Measurements from ENCODE around the gene LYPD3.
"Not testable (repeated sequence)": the region's sequence is repeated elsewhere in the genome, so short reads cannot be mapped to it uniquely, and the experiment has no call there.

Gene LYPD3

DNA sequence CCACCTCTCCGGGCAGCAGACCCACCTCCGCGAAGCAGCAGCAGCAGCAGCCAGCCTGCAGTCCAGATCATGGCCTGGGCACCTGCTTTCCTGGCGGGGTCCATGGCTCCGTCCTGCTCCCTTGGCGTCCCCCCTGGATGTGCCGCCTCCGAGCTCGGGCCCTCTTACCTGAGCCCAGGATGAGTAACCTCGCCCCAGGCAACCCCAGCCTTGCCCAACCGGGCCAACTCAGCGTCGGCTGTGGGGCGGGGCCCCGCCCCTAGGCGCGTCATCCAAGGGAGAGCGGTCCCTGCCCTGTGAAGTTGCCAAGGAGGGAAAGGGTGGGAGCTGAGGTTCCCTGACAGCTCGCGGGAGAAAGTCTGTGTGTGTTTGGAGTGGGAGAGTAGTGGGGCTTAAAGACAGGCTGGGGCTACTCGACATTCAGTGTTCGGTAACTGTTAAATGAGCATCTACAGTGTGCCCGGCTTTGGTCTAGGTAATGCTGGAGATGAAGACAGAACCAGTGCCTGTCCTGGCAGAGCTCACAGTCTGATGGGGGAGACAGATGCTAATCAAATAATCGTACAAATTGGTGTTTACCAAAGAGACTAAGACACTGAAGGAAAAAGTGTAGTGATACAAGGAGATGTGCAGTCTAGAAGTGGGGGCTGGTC lies at the start of gene LYPD3:
Gene LYPD3 (minus strand): TSS at position 141 of the 653 bp plus-strand sequence. CDS start 37 bp downstream, at position 104.
- H3K36me3 Mint-ChIP-seq: no peaks in the 10 kb centered on the region
- no peaks in the 10 kb centered on the region for H3K9me3 Mint-ChIP-seq
- H3K27me3 Mint-ChIP-seq: peaks cover 5% of the 10 kb centered on the region
- H3K4me3 Mint-ChIP-seq: peak within 1 kb of the TSS; percentile 94
- no peak for DNase-seq (ENCODE audit: low spot score in 2 of 2)
- no peak for ATAC-seq (ENCODE audit: low read depth)
- peak within 1 kb of the TSS; percentile 82 for H3K27ac Mint-ChIP-seq
- H3K4me1 Mint-ChIP-seq: peaks cover 10% of the 10 kb centered on the region

DNA sequence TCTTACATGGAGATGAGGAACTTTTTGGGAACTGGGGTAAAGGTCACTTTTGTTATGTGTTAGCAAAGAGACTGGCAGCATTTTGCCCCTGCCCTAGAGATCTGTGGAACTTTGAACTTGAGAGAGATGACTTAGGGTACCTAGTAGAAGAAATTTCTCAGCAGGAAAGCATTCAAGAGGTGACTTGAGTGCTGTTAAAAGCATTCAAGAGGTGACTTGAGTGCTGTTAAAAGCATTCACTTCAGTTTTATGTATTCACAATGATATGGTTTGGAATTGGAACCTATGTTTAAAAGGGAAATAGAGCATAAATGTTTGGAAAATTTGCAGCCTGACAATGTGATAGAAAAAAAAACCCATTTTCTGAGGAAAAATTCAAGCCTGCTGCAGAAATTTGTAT lies 47.0 kb upstream of the LYPD3 start:
- H3K27ac Mint-ChIP-seq: not testable (repeated sequence)

GRCh38 chr19:43511324-43511723 lies 45.9 kb upstream of the LYPD3 start:
- no peaks in the 10 kb centered on the region for H3K27me3 Mint-ChIP-seq
- H3K4me3 Mint-ChIP-seq: no peak overlapping the region
- DNase-seq (ENCODE audit: low spot score in 2 of 2) (no peak), ATAC-seq (ENCODE audit: low read depth) (no peak)
- no peak overlapping the region for H3K27ac Mint-ChIP-seq
- no peaks in the 10 kb centered on the region for H3K9me3 Mint-ChIP-seq
- H3K4me1 Mint-ChIP-seq: no peaks in the 10 kb centered on the region
- H3K36me3 Mint-ChIP-seq: peaks cover 10% of the 10 kb centered on the region

More for the DNA sequence above, 47.0 kb upstream of the LYPD3 start:
- not testable (repeated sequence) for H3K4me1 Mint-ChIP-seq; ATAC-seq (ENCODE audit: low read depth); DNase-seq (ENCODE audit: low spot score in 2 of 2); H3K4me3 Mint-ChIP-seq; H3K27me3 Mint-ChIP-seq; H3K9me3 Mint-ChIP-seq
- peaks cover 11% of the 10 kb centered on the region for H3K36me3 Mint-ChIP-seq

GRCh38 chr19:43510713-43511112 lies 45.3 kb upstream of the LYPD3 start:
- DNase-seq (ENCODE audit: low spot score in 2 of 2) (no peak), ATAC-seq (ENCODE audit: low read depth) (no peak)
- Mint-ChIP-seq H3K27ac (no peak overlapping the region), H3K4me3 (no peak overlapping the region), H3K27me3 (no peaks in the 10 kb centered on the region), H3K9me3 (no peaks in the 10 kb centered on the region), H3K36me3 (peaks cover 10% of the 10 kb centered on the region), H3K4me1 (no peaks in the 10 kb centered on the region)

DNA sequence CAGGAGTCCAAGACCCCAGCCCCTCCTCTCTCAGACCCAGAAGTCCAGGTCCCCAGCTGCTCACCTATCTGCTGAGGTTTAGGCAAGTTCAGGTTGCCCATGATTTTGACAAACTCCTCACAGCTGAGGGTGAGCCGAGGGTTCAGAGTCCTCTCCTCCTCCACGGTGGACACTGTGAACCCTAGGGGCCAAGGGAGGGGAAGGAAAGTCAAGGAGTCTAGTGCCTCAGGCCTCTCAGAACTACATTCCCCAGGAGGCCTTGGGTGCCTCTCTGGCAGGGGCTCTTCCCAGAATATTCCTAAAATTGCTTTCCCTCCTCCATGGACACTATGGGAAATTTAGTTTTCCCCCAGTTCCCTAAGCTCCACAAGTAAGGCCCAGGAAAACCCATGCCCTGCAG lies 42.5 kb upstream of the LYPD3 start:
- Mint-ChIP-seq H3K4me1 (peaks cover 12% of the 10 kb centered on the region), H3K27ac (peak overlapping the region; percentile 22), H3K9me3 (no peaks in the 10 kb centered on the region), H3K36me3 (peaks cover 10% of the 10 kb centered on the region), H3K4me3 (no peak overlapping the region), H3K27me3 (no peaks in the 10 kb centered on the region)
- DNase-seq (ENCODE audit: low spot score in 2 of 2): no peak
- no peak for ATAC-seq (ENCODE audit: low read depth)

DNA sequence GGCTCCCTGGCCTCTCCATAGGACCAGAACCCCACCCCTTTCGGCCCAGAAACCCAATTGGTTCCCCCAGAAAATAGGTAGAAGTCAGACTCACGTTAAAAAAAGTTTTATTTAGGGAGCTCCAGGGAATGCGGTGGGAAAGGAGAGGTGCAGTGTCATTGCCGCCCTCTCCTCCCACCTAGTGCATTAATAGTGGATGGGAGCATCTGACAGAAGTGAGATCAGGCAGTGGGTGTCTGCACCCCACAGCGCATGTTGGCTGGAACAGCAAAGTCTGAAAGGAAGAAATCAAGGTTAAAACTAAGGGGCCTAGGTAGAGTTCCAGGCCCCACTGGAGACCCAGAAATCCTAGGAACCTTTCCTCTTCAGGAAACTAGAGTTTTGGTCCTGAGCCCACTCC lies 41.2 kb upstream of the LYPD3 start:
- DNase-seq (ENCODE audit: low spot score in 2 of 2) (no peak), ATAC-seq (ENCODE audit: low read depth) (no peak)
- H3K4me3 Mint-ChIP-seq: no peak overlapping the region
- H3K36me3 Mint-ChIP-seq: peaks cover 11% of the 10 kb centered on the region
- H3K9me3 Mint-ChIP-seq: no peaks in the 10 kb centered on the region
- H3K4me1 Mint-ChIP-seq: peaks cover 13% of the 10 kb centered on the region
- H3K27ac Mint-ChIP-seq: no peak overlapping the region
- H3K27me3 Mint-ChIP-seq: no peaks in the 10 kb centered on the region

DNA sequence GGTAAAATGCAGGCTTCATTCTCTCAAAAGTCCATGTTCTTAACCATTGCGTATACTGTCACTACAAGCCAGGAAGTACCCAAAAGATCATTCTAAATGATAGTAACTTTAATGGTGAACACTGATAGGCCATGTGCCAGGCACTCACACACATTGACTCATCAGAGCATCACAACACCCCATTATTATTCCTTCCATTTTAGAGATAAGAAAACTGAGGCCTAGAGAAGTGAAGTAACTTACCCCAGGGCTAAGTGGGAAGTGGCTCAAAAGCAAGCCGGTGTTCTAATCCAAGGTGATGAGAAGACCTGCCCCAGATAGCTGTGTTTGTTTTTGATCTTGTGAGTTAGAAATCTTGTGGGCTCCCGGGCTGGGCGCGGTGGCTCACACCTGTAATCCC lies 40.5 kb upstream of the LYPD3 start:
- Mint-ChIP-seq H3K4me1 (peaks cover 14% of the 10 kb centered on the region), H3K36me3 (peaks cover 11% of the 10 kb centered on the region), H3K9me3 (no peaks in the 10 kb centered on the region), H3K4me3 (peak overlapping the region; percentile 57), H3K27ac (no peak overlapping the region), H3K27me3 (no peaks in the 10 kb centered on the region)
- no peak for ATAC-seq (ENCODE audit: low read depth)
- DNase-seq (ENCODE audit: low spot score in 2 of 2): no peak

GRCh38 chr19:43505186-43505456 lies 39.7 kb upstream of the LYPD3 start:
- Mint-ChIP-seq H3K27ac (peak overlapping the region; percentile 85), H3K4me3 (peak overlapping the region; percentile 91), H3K27me3 (no peaks in the 10 kb centered on the region), H3K4me1 (peaks cover 16% of the 10 kb centered on the region), H3K36me3 (peaks cover 10% of the 10 kb centered on the region), H3K9me3 (no peaks in the 10 kb centered on the region)
- ATAC-seq (ENCODE audit: low read depth) (no peak), DNase-seq (ENCODE audit: low spot score in 2 of 2) (no peak)

- Mint-ChIP-seq H3K27ac (peak within 1 kb of the TSS; percentile 85), H3K9me3 (no peaks in the 10 kb centered on the region), H3K36me3 (peaks cover 6% of the 10 kb centered on the region), H3K4me3 (peak within 1 kb of the TSS; percentile 91), H3K27me3 (no peaks in the 10 kb centered on the region), H3K4me1 (peaks cover 16% of the 10 kb centered on the region)
- ATAC-seq (ENCODE audit: low read depth) (peak; percentile 23), DNase-seq (ENCODE audit: low spot score in 2 of 2) (no peak)
Observed at GRCh38 chr19:43504426-43505185, 39.2 kb upstream of the LYPD3 start, which contains the start of gene PHLDB3. Gene PHLDB3 (minus strand): TSS chr19:43504746. CDS start chr19:43504118, 628 bp downstream.

DNA sequence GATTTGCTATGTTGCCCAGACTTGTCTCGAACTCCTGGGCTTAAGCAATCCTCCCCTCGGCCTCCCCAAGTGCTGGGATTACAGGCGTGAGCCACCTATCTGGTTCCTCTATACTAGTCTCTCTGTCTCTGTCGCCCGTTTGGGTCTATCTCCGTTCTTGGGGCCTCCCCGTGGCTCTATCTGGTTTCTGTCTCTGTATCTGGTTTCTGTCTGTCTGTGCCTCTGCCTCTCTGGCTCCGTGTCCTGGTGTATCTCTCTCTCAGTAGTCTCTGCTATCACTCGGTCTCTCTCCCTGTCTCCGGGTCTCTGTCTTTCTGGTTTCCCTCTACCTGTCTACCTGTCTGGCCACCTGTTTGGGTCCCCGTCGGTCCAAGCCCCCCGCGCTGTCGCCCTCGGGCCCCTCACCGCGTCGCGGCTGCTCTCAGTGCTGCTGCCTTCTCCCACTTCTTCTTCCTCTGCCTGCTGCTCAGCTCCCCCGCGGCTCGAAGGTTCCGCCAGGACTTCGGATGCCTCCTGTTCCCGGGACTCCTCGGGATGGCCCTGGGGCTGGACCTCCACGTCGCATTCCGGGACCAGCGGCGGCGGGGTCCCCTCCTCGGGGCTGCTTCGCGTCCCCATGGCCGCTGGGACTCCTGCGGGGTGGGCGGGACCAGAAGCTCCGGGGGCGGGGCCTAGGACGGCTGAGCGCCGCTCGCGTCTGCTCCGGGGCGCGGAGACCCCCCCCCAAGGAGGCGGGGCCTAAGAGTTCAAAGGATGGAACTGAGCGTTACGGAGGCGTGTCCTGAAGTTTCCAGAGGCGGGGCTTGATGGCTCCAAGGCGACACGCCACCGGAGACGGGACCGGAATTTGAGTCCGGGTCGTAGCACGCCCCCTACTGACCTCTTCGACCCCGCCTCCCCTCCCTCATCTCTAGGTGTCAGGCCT lies 38.4 kb upstream of the LYPD3 start:
- peak overlapping the region; percentile 91 for H3K4me3 Mint-ChIP-seq
- peak overlapping the region; percentile 85 for H3K27ac Mint-ChIP-seq
- H3K27me3 Mint-ChIP-seq: no peaks in the 10 kb centered on the region
- DNase-seq (ENCODE audit: low spot score in 2 of 2): peak; percentile 93 to 94
- H3K4me1 Mint-ChIP-seq: peaks cover 17% of the 10 kb centered on the region
- peak; percentile 91 for ATAC-seq (ENCODE audit: low read depth)
- peaks cover 7% of the 10 kb centered on the region for H3K36me3 Mint-ChIP-seq
- no peaks in the 10 kb centered on the region for H3K9me3 Mint-ChIP-seq

- no peak for DNase-seq (ENCODE audit: low spot score in 2 of 2)
- peak overlapping the region; percentile 85 for H3K27ac Mint-ChIP-seq
- no peaks in the 10 kb centered on the region for H3K27me3 Mint-ChIP-seq
- H3K9me3 Mint-ChIP-seq: no peaks in the 10 kb centered on the region
- H3K36me3 Mint-ChIP-seq: peaks cover 13% of the 10 kb centered on the region
- H3K4me3 Mint-ChIP-seq: no peak overlapping the region
- no peak for ATAC-seq (ENCODE audit: low read depth)
- H3K4me1 Mint-ChIP-seq: peaks cover 21% of the 10 kb centered on the region
Observed at GRCh38 chr19:43502419-43502976, 37.1 kb upstream of the LYPD3 start.

GRCh38 chr19:43501661-43502418 lies 36.4 kb upstream of the LYPD3 start:
- Mint-ChIP-seq H3K36me3 (peaks cover 16% of the 10 kb centered on the region), H3K9me3 (no peaks in the 10 kb centered on the region), H3K4me3 (no peak overlapping the region), H3K27me3 (no peaks in the 10 kb centered on the region), H3K4me1 (peaks cover 21% of the 10 kb centered on the region), H3K27ac (no peak overlapping the region)
- ATAC-seq (ENCODE audit: low read depth) (no peak), DNase-seq (ENCODE audit: low spot score in 2 of 2) (no peak)

GRCh38 chr19:43499042-43499441 lies 33.6 kb upstream of the LYPD3 start:
- Mint-ChIP-seq H3K27me3 (no peaks in the 10 kb centered on the region), H3K36me3 (peaks cover 25% of the 10 kb centered on the region), H3K4me1 (peaks cover 16% of the 10 kb centered on the region), H3K9me3 (no peaks in the 10 kb centered on the region), H3K27ac (no peak overlapping the region), H3K4me3 (no peak overlapping the region)
- ATAC-seq (ENCODE audit: low read depth): no peak
- DNase-seq (ENCODE audit: low spot score in 2 of 2): no peak
